Activated CD4-positive, CD25-positive, alpha-beta regulatory T cell treated with anti-CD3 and anti-CD28 coated beads, Interleukin-2, amount 50 U/mL, for 16 hours (primary cell): Measurements from ENCODE around the gene ASB5.

Source experiments
- DNase-seq: peaks from one replicate; pipeline ENCODE4 v3.0.0-alpha.2; 2020; ENCODE audit warnings: low read depth, low spot score

The ASB5 gene

DNA sequence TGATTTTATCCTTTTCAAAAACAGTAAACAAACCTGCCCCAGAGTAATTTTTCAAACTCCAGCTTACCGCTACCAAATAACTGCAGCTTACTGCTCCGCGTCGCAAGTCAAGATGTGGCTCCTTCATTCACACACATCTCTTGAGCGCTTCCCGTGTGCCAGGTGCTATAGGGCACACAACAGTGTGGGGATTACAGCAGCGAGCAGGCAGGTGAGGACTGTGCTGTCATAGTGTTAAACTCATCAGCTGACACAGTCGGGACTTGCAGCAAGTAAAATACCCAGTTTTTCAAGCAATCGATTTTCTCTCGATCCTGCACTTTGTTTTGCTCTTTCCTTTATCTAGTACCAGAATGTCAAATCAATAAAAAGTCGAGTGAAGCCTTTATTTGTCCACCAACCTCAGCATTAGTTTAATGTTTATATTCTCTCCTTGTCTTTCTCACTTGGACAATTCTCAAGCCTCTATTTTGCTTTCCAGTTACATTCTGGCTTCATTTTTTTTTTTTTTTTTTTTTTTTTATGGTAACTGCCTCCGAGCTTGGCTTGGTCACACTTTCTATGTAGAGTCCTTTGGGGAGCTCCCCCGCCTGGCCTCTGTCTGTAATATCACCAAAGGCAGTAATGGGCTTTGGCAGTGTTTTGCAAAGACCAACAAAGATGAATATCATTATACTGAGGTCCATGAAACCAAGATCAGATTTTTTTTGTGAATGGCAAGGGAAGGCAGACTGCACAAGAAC lies 8.3 kb upstream of the ASB5 start:
- DNase-seq = no peak

GRCh38 chr4:176276710-176277109 lies 7.7 kb upstream of the ASB5 start:
- no peak for DNase-seq

- no peak for DNase-seq
These were observed 5.4 kb upstream of the ASB5 start for GRCh38 chr4:176274441-176274840.

GRCh38 chr4:176273736-176274135 lies 4.7 kb upstream of the ASB5 start:
- no peak for DNase-seq

GRCh38 chr4:176272799-176273198 lies 3.8 kb upstream of the ASB5 start:
- no peak for DNase-seq

GRCh38 chr4:176271749-176272148 lies 2.7 kb upstream of the ASB5 start:
- DNase-seq = no peak

- no peak for DNase-seq
These were observed 1.6 kb upstream of the ASB5 start for GRCh38 chr4:176270669-176271068.

DNA sequence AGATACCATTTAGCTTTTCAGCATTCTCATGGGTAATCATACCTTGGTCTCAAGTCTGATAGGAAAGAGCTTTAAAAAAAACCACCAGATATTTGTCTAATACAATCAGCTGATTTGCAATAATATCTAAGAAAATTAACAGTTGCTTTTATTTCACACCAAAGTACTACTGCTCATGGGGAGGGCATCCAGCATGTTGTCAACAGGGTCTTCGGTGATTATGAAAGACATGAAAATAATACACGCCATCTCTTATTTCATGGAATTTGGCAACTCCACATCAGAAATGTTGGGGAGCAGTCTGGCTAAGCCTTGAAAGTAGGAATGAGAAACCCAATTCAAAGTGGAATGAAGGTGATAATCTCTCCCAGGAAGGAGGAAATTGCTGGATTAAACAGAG lies 3.0 kb downstream of the ASB5 start:
- DNase-seq = no peak

- no peak for DNase-seq
These were observed 6.8 kb downstream of the ASB5 start for GRCh38 chr4:176262243-176262642.

DNA sequence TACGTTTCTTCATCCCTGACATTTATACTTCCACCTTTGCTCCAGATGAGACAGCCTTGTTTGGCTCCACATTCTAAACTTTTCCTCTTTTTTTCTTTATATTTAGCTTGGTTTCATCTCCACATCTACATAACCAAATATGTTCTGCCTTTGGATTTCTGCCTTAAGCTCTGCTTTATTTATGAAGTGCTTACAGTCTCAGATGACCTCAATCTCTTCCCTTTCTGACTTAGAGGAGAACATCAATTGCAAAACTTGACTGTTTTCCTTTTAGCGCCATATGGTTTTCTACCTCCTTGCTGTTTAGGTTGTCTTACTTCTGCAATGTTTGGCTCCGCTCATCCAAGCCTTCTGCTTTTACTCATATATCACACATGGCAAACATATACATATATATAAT lies 7.5 kb downstream of the ASB5 start:
- DNase-seq = no peak

GRCh38 chr4:176261018-176261417 lies 8.0 kb downstream of the ASB5 start:
- DNase-seq = no peak

- no peak for DNase-seq
These were observed 9.5 kb downstream of the ASB5 start for GRCh38 chr4:176259330-176260090.

DNA sequence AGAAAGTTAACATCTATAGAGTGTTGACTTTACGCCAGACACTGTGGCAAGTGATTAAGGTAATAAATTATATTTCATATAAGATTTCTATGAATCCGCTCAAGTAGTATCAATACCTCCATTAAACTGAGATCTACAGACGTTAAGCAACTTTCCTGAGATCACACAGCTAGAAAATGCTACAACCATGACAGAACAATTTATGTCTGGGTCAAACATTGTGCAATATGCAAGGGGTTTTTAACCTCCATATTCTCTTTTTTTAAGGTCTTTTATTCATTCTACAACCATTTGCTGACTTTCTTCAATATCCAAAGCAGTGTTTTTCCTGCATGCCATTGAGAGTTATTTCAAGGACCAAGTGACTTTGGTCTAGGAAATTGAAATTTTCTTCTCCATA lies 10.9 kb downstream of the ASB5 start:
- DNase-seq = no peak

- DNase-seq = no peak
These were observed 12.1 kb downstream of the ASB5 start for GRCh38 chr4:176256921-176257320.

- no peak for DNase-seq
These were observed 26.2 kb downstream of the ASB5 start for GRCh38 chr4:176242764-176243347.

GRCh38 chr4:176241703-176242102 lies 27.3 kb downstream of the ASB5 start:
- no peak for DNase-seq

DNA sequence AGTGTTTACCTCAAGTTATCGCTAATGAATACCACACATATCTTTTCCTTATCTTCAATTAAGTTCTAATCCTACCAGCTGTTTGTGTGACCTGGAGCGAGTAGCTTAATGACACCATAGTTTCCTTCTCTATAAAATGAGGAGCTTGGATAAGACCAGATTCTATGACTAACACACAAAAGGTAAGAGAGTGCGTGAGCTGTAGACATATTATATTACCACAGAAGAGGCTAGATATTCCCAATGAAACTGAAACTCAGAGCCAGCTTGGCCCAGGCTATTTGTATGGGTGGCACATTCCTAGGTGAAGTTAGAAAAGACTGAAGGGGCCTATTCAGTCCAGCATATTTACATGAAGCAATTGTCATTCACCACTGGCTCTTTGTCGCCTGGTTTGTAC lies 30.2 kb downstream of the ASB5 start:
- DNase-seq = no peak

GRCh38 chr4:176238157-176238610 lies 30.8 kb downstream of the ASB5 start:
- no peak for DNase-seq

DNA sequence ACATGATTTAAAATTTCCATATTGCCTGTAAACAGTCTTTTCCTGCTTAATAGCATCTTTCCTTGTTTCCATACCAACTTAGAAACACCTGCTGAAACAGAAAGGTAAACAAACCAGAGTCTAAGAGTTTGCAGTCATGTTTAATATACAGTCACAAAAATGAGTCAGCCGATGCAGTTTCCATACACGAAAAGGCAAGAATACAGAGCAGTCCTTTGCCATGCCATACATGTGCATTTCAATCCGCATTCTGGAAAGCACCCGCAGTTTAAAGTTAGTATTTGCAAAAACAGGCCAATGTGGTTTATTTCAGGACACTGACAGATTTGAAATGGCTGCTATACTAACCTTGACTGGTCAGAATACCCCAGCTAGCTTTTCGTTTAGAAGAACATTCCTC lies 32.1 kb downstream of the ASB5 start:
- no peak for DNase-seq

DNA sequence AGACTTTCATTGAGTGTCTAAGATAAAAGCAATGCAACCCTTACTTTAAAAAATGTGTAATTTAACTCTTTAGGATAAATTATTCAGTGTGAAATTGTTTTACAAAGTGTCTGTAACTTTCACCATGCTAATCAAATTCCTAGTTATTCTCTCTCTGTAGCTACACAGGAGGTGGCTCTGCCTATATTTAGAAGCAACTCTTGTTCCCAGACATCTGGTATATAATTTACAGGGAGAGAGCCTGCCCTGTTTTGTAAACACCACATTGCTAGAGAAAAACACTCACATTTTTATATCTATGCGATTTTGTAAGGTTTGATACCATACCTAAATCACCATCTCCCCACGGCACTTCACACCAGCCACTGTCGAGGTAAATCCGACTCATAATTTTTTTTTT lies 38.2 kb downstream of the ASB5 start:
- DNase-seq = no peak

DNA sequence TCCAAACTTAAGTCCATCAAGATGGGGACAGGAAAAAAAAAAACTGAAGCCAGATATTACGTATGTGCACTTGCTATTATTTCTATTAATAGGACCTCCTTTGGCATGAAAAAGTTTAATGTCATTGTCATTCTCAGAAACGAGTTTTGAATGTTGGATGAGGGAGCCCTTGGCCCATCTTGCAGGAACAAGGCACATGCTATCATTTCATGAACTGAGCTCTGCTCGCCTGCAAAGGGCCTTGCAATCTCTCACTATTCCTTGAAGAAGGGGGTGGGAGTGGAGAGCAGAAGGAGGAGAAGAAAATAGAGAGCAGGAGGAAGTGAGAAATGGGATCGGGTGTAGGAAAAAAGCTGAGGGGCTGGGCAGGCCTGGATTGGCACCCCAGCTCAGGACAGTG lies 39.4 kb downstream of the ASB5 start:
- no peak for DNase-seq

DNA sequence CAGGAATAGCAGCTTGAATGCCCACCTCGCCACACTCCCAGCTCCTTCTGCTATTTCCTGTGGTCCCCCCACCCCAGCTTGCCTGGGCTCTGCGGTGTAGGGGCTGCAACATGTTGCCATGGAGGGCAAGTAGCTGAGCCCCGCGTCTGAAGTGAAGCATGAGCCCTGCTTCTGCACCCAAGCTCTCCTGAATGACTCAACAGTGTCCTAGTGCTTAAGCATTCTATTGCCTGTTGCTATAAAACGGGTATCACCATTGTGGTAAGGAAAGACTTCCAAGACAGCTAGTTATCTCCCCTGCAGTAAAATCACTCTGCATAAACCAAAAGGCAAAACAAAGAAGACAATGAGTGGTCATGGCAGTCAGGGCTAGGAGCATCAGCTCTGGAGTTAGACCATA lies 42.3 kb downstream of the ASB5 start:
- DNase-seq = no peak

- no peak for DNase-seq
These were observed 45.5 kb downstream of the ASB5 start for GRCh38 chr4:176223561-176223960.
